Measurements from ENCODE around the gene PTPN12. TPM values are rescaled to one million over a fixed set of nuclear protein-coding genes. Genes with fewer than 3 reads are reported as not detected.

Gene PTPN12
- total and polyA plus RNA-seq, 10 donors, result 32.1 to 183 (median 130) TPM

DNA sequence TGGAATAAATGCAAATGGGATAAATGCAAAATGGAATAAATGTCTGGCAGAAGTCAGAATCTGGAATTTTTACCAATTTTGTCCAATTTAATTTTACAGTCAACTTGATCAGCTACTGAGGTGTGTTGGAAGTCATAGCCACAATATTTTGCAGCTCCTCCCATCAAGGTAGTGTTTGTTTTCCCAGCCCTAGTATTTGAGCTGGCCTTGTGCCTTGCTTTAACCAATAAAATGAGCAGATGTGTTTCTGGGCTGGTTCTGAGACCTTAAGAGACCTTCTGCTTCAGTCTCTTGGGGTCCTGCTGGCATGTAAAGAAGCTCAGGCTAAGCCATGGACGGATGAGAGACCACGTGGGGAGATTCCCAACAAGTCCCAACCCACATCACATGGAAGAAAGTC is 116.5 kb downstream of the PTPN12 start:
- WGBS, 5 donors, result 81 to 91% (median 86%) methylated on average over 2 of the region's 2 CpGs
- no peak overlapping the region for H3K4me3 ChIP-seq
- peaks cover 0 to 24% (median 3%) of the 10 kb centered on the region in 6 donors for H3K4me1 ChIP-seq
- H3K36me3 ChIP-seq, result peaks cover 0 to 67% (median 15%) of the 10 kb centered on the region in 6 donors
- TF ChIP-seq, protein P1, sequence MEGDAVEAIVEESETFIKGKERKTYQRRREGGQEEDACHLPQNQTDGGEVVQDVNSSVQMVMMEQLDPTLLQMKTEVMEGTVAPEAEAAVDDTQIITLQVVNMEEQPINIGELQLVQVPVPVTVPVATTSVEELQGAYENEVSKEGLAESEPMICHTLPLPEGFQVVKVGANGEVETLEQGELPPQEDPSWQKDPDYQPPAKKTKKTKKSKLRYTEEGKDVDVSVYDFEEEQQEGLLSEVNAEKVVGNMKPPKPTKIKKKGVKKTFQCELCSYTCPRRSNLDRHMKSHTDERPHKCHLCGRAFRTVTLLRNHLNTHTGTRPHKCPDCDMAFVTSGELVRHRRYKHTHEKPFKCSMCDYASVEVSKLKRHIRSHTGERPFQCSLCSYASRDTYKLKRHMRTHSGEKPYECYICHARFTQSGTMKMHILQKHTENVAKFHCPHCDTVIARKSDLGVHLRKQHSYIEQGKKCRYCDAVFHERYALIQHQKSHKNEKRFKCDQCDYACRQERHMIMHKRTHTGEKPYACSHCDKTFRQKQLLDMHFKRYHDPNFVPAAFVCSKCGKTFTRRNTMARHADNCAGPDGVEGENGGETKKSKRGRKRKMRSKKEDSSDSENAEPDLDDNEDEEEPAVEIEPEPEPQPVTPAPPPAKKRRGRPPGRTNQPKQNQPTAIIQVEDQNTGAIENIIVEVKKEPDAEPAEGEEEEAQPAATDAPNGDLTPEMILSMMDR (IDR thresholded peaks at IDR 0.05 in 8 of 11, conservative IDR thresholded peaks at IDR 0.05 in 3 of 11), result no peak
- TF ChIP-seq POLR2AphosphoS5 (IDR thresholded peaks at IDR 0.05) (no peak), POLR2A (IDR thresholded peaks at IDR 0.05) (no peak)
- intact Hi-C loops (cut with DNase I; ENCODE audit: low total_unique reads), result loop anchor here (5.0 kb wide), 1 partner anchor 104 kb away; no protein-coding TSS in a partner anchor
- DNase-seq, result no peak
- no peaks in the 10 kb centered on the region for H3K9me3 ChIP-seq
- no peak overlapping the region for H3K27ac ChIP-seq
- H3K27me3 ChIP-seq (replicated peaks in 1 of 7), result no peaks in the 10 kb centered on the region

DNA sequence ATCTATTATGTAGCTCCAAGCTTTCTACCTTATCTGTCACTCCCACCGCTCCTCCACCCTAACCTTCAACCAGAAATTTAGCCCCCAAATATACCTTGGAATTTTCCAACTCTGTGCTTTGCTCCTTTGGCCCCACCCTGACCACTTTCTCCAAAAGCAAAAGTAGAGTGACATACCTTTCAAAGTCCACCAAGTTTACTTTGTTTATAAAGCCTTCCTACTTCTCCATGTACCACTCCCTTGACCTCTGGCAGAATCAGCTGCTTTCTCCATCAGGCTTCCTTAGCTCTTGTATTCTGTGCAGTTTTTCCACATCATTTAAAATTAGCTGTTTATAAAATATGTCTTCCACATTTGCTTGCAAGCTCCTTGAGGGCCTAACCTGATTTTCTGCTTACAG is 118.3 kb downstream of the PTPN12 start:
- 50 to 100% (median 92%) methylated on average over 1 of the region's 1 CpG for WGBS, 5 donors
- H3K4me1 ChIP-seq, result peaks cover 0 to 17% (median 3%) of the 10 kb centered on the region in 6 donors
- no peak for DNase-seq
- H3K27ac ChIP-seq, result no peak overlapping the region
- no peaks in the 10 kb centered on the region for H3K27me3 ChIP-seq (replicated peaks in 1 of 7)
- TF ChIP-seq, protein P1 (IDR thresholded peaks at IDR 0.05 in 8 of 11, conservative IDR thresholded peaks at IDR 0.05 in 3 of 11), result no peak
- no peak for TF ChIP-seq POLR2A (IDR thresholded peaks at IDR 0.05)
- no peak for TF ChIP-seq POLR2AphosphoS5 (IDR thresholded peaks at IDR 0.05)
- H3K4me3 ChIP-seq, result no peak overlapping the region
- H3K36me3 ChIP-seq, result peaks cover 0 to 80% (median 19%) of the 10 kb centered on the region in 6 donors
- H3K9me3 ChIP-seq, result no peaks in the 10 kb centered on the region
- intact Hi-C loops (cut with DNase I; ENCODE audit: low total_unique reads), result no loop called here

DNA sequence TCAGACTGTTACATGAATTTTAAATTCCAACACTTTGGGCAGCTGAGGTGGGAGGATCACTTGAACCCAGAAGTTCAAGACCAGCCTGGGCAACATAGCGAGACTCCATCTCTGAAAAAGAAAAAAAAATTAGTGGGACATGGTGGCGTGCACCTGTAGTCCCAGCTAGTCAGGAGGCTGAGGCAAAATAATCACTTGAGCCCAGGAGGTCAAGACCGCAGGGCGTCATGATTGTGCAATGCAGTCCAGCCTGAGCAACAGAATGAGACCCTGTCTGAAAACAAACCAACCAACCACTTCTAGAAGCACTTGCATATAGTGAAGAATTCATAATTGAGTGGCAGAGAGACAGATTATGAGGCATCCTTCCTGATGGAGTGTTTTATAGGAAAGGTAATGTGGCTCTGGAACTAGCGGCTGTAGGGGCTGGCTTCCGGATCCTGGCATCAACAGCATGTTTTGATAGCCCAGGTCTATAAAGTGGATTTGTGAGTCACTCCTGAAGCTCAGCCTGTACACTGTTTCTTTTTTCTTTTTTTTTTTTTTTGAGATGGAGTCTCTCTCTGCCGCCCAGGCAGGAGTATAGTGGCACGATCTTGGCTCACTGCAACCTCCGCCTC is 118.9 kb downstream of the PTPN12 start:
- no peaks in the 10 kb centered on the region for H3K27me3 ChIP-seq (replicated peaks in 1 of 7)
- WGBS, 5 donors, result 84 to 98% (median 96%) methylated on average over 9 of the region's 9 CpGs
- TF ChIP-seq, protein P1 (IDR thresholded peaks at IDR 0.05 in 8 of 11, conservative IDR thresholded peaks at IDR 0.05 in 3 of 11), result no peak
- TF ChIP-seq POLR2AphosphoS5 (IDR thresholded peaks at IDR 0.05) (no peak), POLR2A (IDR thresholded peaks at IDR 0.05) (no peak)
- DNase-seq, result no peak
- H3K36me3 ChIP-seq, result peaks cover 0 to 86% (median 19%) of the 10 kb centered on the region in 6 donors
- no peak overlapping the region for H3K27ac ChIP-seq
- H3K4me1 ChIP-seq, result peaks cover 0 to 14% (median 3%) of the 10 kb centered on the region in 6 donors
- no peaks in the 10 kb centered on the region for H3K9me3 ChIP-seq
- intact Hi-C loops (cut with DNase I; ENCODE audit: low total_unique reads), result no loop called here
- H3K4me3 ChIP-seq, result no peak overlapping the region

DNA sequence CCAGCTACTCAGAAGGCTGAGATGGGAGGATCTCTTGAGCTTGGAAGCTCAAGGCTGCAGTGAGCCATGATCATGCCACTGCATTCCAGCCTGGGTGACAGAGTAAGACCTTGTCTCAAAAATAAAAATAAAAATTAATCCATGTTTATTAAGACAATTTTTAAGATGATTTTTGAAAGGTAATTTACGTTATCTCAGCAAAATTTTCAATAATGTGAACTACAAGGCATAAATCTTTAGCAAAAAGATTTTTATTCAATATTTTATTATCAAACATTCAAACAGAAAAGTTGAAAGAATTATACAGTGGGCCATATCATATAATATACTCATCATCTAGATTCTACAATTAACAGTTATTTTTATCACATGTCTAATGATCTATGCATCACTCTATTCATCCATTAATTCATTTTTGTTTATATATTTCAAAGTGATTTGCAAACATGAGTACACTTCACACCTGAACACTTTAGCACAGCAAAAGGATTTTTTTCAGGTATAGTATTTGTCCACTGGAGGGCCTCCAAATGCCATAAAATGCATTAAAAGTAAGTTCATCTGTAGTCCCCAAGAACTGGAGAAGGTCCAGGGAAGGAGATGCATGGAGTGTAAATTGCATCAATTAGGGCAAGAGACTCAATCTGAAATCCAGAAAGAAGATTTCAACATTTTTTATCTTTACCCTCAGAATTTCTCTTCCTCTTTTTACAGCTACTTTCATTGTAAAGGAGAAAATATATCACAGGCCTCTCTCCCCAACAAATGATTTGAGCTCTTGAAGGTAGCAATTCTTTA is 120.5 kb downstream of the PTPN12 start:
- H3K9me3 ChIP-seq, result no peaks in the 10 kb centered on the region
- H3K4me3 ChIP-seq, result no peak overlapping the region
- H3K36me3 ChIP-seq, result peaks cover 0 to 86% (median 19%) of the 10 kb centered on the region in 6 donors
- TF ChIP-seq POLR2A (IDR thresholded peaks at IDR 0.05), result no peak
- TF ChIP-seq, protein P1 (IDR thresholded peaks at IDR 0.05 in 8 of 11, conservative IDR thresholded peaks at IDR 0.05 in 3 of 11), result peak in 9 of 11 experiments; percentile 24 to 53 (median 44)
- intact Hi-C loops (cut with DNase I; ENCODE audit: low total_unique reads), result no loop called here
- DNase-seq, result no peak
- H3K27me3 ChIP-seq (replicated peaks in 1 of 7), result no peaks in the 10 kb centered on the region
- H3K4me1 ChIP-seq, result peaks cover 0 to 7% (median 0%) of the 10 kb centered on the region in 6 donors
- no peak overlapping the region for H3K27ac ChIP-seq
- 69 to 91% (median 82%) methylated on average over 1 of the region's 1 CpG for WGBS, 5 donors
